DMS 273 treated with DMSO at 0.1 percent for 48 hours (cell line): ENCODE results near the gene PRR23C.
"Not testable (repeated sequence)": the region's sequence is repeated elsewhere in the genome, so short reads cannot be mapped to it uniquely, and the experiment has no call there.

Experiments
- DNase-seq: peaks from one replicate; lab custom pipeline; 2025; lab: John Stamatoyannopoulos, UW

Gene PRR23C

GRCh38 chr3:139044366-139045210, at the start of gene PRR23C:
Gene PRR23C (minus strand): TSS chr3:139044892. CDS start chr3:139044620, 272 bp downstream.
- DNase-seq = no peak

GRCh38 chr3:139093840-139094239, 49.1 kb upstream of the PRR23C start:
- DNase-seq = no peak

- no peak for DNase-seq
These were observed 44.0 kb upstream of the PRR23C start for GRCh38 chr3:139088462-139089324.

- no peak for DNase-seq
These were observed 42.9 kb upstream of the PRR23C start for GRCh38 chr3:139087621-139088020.

GRCh38 chr3:139084176-139084575, 39.5 kb upstream of the PRR23C start:
- no peak for DNase-seq

GRCh38 chr3:139074565-139075115, 29.9 kb upstream of the PRR23C start:
- DNase-seq = no peak

GRCh38 chr3:139062918-139063317, 18.2 kb upstream of the PRR23C start:
- DNase-seq = no peak

- DNase-seq = no peak
These were observed 8.3 kb upstream of the PRR23C start for GRCh38 chr3:139052802-139053600.

- no peak for DNase-seq
These were observed 932 bp downstream of the PRR23C start for GRCh38 chr3:139043554-139044365.

GRCh38 chr3:139037478-139037877, 7.2 kb downstream of the PRR23C start:
- DNase-seq = no peak

- no peak for DNase-seq
These were observed 12.2 kb downstream of the PRR23C start for GRCh38 chr3:139032326-139033002.

GRCh38 chr3:139030576-139030975, 14.1 kb downstream of the PRR23C start:
- DNase-seq = not testable (repeated sequence)

- no peak for DNase-seq
These were observed 19.7 kb downstream of the PRR23C start for GRCh38 chr3:139024968-139025367.

- DNase-seq = no peak
These were observed 23.8 kb downstream of the PRR23C start, which contains the start of gene PRR23B for GRCh38 chr3:139020868-139021234. Gene PRR23B (minus strand): TSS chr3:139020926. CDS start chr3:139020661, 265 bp downstream.

GRCh38 chr3:139020036-139020867, 24.4 kb downstream of the PRR23C start:
- no peak for DNase-seq

- DNase-seq = no peak
These were observed 28.2 kb downstream of the PRR23C start for GRCh38 chr3:139016430-139017048.

GRCh38 chr3:139006051-139006716, 38.5 kb downstream of the PRR23C start, which contains the start of gene PRR23A:
Gene PRR23A (minus strand): TSS chr3:139006268. CDS start chr3:139006268, 0 bp downstream.
- no peak for DNase-seq

- no peak for DNase-seq
These were observed 39.2 kb downstream of the PRR23C start for GRCh38 chr3:139005356-139005993.
